Astrocyte (in vitro differentiated cells and primary cell): ENCODE data around the gene ZNF618. TPM values are rescaled to one million over a fixed set of nuclear protein-coding genes. Genes with fewer than 3 reads are reported as not detected.
A peak's percentile ranks its signal among the peaks of the same experiment; 100 is the strongest.

ENCODE experiments used
- DNase-seq: peaks from one replicate; pipeline ENCODE4 v3.0.0-alpha.2; 2010; ENCODE audit warnings: low read depth
- FAIRE-seq: peaks from 2 replicates; lab custom pipeline; 2011; peaks lifted over from hg19 to GRCh38; lab: Jason Lieb, UNC
- H2AFZ ChIP-seq: 2 replicates; pipeline ENCODE4 v1.6.0; 2012; ENCODE audit warnings: low read depth, low read length, inconsistent platforms
- H3K27ac ChIP-seq: 2 replicates; pipeline ENCODE4 v1.5.1; 2011; ENCODE audit warnings: low read depth, low read length, inconsistent platforms
- H3K27me3 ChIP-seq: 2 replicates; pipeline ENCODE4 v1.6.0; 2011; ENCODE audit warnings: low read length, inconsistent platforms; ENCODE audit not compliant: insufficient read depth
- H3K36me3 ChIP-seq: 2 replicates; pipeline ENCODE4 v1.5.1; 2011; ENCODE audit warnings: low read length, inconsistent platforms; ENCODE audit not compliant: insufficient read depth
- H3K4me1 ChIP-seq: 2 replicates; pipeline ENCODE4 v1.5.1; 2011; ENCODE audit warnings: low read length, inconsistent platforms; ENCODE audit not compliant: insufficient read depth
- H3K4me2 ChIP-seq: 2 replicates; pipeline ENCODE4 v1.6.0; 2012; ENCODE audit warnings: low read length, inconsistent platforms
- H3K4me3 ChIP-seq: 2 replicates; pipeline ENCODE4 v1.5.1; 2011; ENCODE audit warnings: low read depth, mild to moderate bottlenecking, low read length, inconsistent platforms; ENCODE audit not compliant: insufficient read depth
- H3K79me2 ChIP-seq: 2 replicates; pipeline ENCODE4 v1.6.0; 2012; ENCODE audit warnings: mild to moderate bottlenecking, low read length, inconsistent platforms; ENCODE audit not compliant: insufficient read depth
- H3K9ac ChIP-seq: 2 replicates; pipeline ENCODE4 v1.6.0; 2012; ENCODE audit warnings: mild to moderate bottlenecking, low read length, inconsistent platforms
- H3K9me3 ChIP-seq: 2 replicates; pipeline ENCODE4 v1.5.1; 2012; ENCODE audit warnings: low read depth, mild to moderate bottlenecking, low read length, inconsistent platforms; ENCODE audit not compliant: insufficient read depth
- H4K20me1 ChIP-seq: 2 replicates; pipeline ENCODE4 v1.6.0; 2012; ENCODE audit warnings: low read length, inconsistent platforms; ENCODE audit not compliant: insufficient read depth
- H3K27ac Mint-ChIP-seq: one replicate; pipeline ENCODE4 v1.8.0; 2021; ENCODE audit warnings: mild to moderate bottlenecking, mixed read lengths; ENCODE audit not compliant: unreplicated experiment
- H3K27me3 Mint-ChIP-seq: one replicate; pipeline ENCODE4 v1.8.0; 2021; ENCODE audit warnings: low read depth, mixed read lengths; ENCODE audit not compliant: unreplicated experiment
- H3K36me3 Mint-ChIP-seq: one replicate; pipeline ENCODE4 v1.8.0; 2021; ENCODE audit warnings: low read depth, mixed read lengths; ENCODE audit not compliant: unreplicated experiment
- H3K4me1 Mint-ChIP-seq: one replicate; pipeline ENCODE4 v1.8.0; 2021; ENCODE audit warnings: low read depth, mixed read lengths; ENCODE audit not compliant: unreplicated experiment
- H3K4me3 Mint-ChIP-seq: one replicate; pipeline ENCODE4 v1.8.0; 2021; ENCODE audit warnings: mild to moderate bottlenecking, moderate library complexity, mixed read lengths; ENCODE audit not compliant: unreplicated experiment
- H3K9me3 Mint-ChIP-seq: one replicate; pipeline ENCODE4 v1.8.0; 2021; ENCODE audit warnings: mild to moderate bottlenecking, mixed read lengths; ENCODE audit not compliant: unreplicated experiment
- EZH2 ChIP-seq: IDR thresholded peaks from 2 replicates; pipeline ENCODE4 v1.6.1; 2012; ENCODE audit warnings: mild to moderate bottlenecking, low read length, inconsistent platforms; ENCODE audit not compliant: insufficient read depth
- total RNA-seq: library from RNA; stranded (reverse); gene quantifications from 2 replicates; pipeline ENCODE4 v1.2.1, GENCODE V29; 2021
- TF ChIP-seq, protein P1 (sequence below): IDR thresholded peaks from 2 replicates; pipeline ENCODE4 v1.5.1; 2011; ENCODE audit warnings: low read depth, mild to moderate bottlenecking, inconsistent platforms, low read length, moderate library complexity; ENCODE audit not compliant: insufficient read depth

Gene ZNF618
- total RNA-seq, 1 donor from 2014 or later, result 30.1 TPM

DNA sequence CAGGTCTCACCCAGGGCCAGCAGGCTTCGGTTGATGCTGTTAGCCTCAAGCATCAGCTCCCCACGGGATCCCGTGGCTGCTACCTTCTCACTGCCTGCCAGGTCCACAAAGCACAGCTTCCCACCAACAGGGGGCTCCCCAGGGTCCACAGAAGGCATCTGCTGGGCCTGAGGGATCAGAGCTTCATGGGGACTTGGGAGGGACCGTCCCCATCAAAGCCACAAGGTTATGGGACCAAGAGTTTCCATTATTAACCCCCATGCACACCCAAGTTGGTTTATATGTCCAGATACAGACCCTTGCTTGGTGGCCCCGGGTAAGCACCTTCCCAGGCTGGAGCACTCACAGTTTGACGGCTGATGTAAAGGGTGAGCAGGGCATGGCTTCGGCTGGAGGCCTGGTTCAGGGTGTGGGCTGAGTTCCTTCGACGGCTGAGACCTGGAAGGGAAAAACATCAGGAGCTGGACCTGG, 220.0 kb downstream of the ZNF618 start:
- no peak overlapping the region for H3K4me3 Mint-ChIP-seq
- no peak for DNase-seq
- H3K27me3 ChIP-seq, result peaks cover 4% of the 10 kb centered on the region
- H3K27ac Mint-ChIP-seq, result no peak overlapping the region
- H3K4me1 Mint-ChIP-seq, result peaks cover 2% of the 10 kb centered on the region
- no peaks in the 10 kb centered on the region for H3K36me3 ChIP-seq
- no peak overlapping the region for H3K9ac ChIP-seq
- H3K4me1 ChIP-seq, result peaks cover 5% of the 10 kb centered on the region
- peaks cover 64% of the 10 kb centered on the region for H3K27me3 Mint-ChIP-seq
- no peaks in the 10 kb centered on the region for H3K36me3 Mint-ChIP-seq
- no peak overlapping the region for H3K27ac ChIP-seq
- H3K4me3 ChIP-seq, result no peak overlapping the region
- no peak overlapping the region for H2AFZ ChIP-seq
- TF ChIP-seq EZH2, result no peak
- TF ChIP-seq, protein P1, sequence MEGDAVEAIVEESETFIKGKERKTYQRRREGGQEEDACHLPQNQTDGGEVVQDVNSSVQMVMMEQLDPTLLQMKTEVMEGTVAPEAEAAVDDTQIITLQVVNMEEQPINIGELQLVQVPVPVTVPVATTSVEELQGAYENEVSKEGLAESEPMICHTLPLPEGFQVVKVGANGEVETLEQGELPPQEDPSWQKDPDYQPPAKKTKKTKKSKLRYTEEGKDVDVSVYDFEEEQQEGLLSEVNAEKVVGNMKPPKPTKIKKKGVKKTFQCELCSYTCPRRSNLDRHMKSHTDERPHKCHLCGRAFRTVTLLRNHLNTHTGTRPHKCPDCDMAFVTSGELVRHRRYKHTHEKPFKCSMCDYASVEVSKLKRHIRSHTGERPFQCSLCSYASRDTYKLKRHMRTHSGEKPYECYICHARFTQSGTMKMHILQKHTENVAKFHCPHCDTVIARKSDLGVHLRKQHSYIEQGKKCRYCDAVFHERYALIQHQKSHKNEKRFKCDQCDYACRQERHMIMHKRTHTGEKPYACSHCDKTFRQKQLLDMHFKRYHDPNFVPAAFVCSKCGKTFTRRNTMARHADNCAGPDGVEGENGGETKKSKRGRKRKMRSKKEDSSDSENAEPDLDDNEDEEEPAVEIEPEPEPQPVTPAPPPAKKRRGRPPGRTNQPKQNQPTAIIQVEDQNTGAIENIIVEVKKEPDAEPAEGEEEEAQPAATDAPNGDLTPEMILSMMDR, result no peak
- H3K4me2 ChIP-seq, result no peak overlapping the region
- no peaks in the 10 kb centered on the region for H3K79me2 ChIP-seq
- FAIRE-seq, result no peak
- H4K20me1 ChIP-seq, result no peaks in the 10 kb centered on the region
- peaks cover 5% of the 10 kb centered on the region for H3K9me3 Mint-ChIP-seq
- no peaks in the 10 kb centered on the region for H3K9me3 ChIP-seq

DNA sequence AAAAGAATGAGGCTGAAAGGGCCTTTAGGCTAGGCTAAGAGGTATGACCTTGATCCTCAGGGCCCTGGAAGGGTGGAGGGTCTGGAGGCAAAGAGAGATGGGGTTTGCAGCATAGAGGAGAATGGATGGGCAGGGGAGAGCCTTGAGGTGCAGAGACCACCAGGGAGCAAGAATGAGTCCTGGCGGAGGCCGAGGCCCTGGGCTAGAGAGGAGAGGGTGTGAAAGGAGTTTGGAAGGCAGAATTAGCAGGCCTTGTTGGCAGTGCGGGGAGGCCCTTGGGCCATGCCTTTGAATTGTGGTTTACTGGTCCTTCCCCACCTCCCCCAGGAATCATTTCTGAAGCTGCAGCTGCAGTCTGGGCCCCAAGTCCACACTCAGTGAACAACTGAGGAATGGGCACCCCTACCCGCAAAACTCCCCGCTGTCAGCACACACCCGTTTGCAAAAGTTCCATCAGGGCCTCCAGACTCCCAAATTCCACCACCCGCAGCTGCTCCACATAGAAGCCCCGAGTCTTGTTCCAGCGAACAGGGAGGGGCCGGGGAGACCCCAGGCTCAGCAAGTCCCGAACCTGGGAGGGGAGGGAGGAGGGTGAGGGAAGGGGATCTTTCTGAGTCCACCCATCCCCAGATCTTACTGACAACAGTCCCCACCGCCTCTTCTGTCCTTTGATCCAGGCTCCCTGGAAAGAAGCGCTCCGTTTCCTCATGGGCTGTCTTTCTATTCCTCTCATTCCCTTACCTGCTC, 220.9 kb downstream of the ZNF618 start:
- Histone ChIP-seq H3K9me3 (peaks cover 3% of the 10 kb centered on the region), H3K79me2 (no peaks in the 10 kb centered on the region), H3K9ac (no peak overlapping the region), H3K27ac (no peak overlapping the region), H4K20me1 (no peaks in the 10 kb centered on the region), H3K4me2 (no peak overlapping the region), H3K4me3 (no peak overlapping the region), H3K27me3 (peaks cover 4% of the 10 kb centered on the region), H3K36me3 (no peaks in the 10 kb centered on the region), H3K4me1 (peaks cover 5% of the 10 kb centered on the region), H2AFZ (no peak overlapping the region)
- TF ChIP-seq, protein P1, result no peak
- TF ChIP-seq EZH2, result no peak
- H3K4me3 Mint-ChIP-seq, result peak overlapping the region; percentile 60
- no peak overlapping the region for H3K27ac Mint-ChIP-seq
- H3K36me3 Mint-ChIP-seq, result no peaks in the 10 kb centered on the region
- DNase-seq (no peak), FAIRE-seq (no peak)
- peaks cover 2% of the 10 kb centered on the region for H3K4me1 Mint-ChIP-seq
- H3K27me3 Mint-ChIP-seq, result peaks cover 62% of the 10 kb centered on the region
- peaks cover 5% of the 10 kb centered on the region for H3K9me3 Mint-ChIP-seq

DNA sequence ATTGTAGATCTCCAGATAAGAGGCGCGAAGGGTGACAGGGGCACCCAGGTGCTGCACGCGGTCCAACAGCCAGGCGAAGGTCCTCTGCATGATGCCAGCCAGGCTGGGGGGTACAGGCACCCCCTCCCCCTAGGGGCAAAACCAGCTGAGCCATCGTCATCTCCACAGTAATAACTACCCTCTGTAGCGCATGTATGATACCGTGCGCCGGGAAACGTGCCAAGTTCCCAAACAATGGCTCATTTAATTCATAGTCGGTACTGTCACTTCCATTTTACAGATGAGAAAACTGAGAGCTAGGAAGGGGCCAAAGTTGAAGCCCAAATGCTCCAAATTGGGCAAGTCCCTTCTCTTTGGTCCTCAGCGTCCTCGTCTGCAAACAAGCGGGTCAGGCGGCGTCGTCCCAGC, 221.5 kb downstream of the ZNF618 start:
- no peak overlapping the region for H3K27ac ChIP-seq
- H3K79me2 ChIP-seq, result no peaks in the 10 kb centered on the region
- no peak overlapping the region for H3K4me3 ChIP-seq
- peaks cover 4% of the 10 kb centered on the region for H3K27me3 ChIP-seq
- H3K4me2 ChIP-seq, result peak overlapping the region; percentile 79
- no peak overlapping the region for H3K9ac ChIP-seq
- DNase-seq (peak; percentile 13), FAIRE-seq (no peak)
- peaks cover 5% of the 10 kb centered on the region for H3K4me1 ChIP-seq
- Mint-ChIP-seq H3K27me3 (peaks cover 63% of the 10 kb centered on the region), H3K4me1 (peaks cover 2% of the 10 kb centered on the region), H3K27ac (no peak overlapping the region), H3K36me3 (peaks cover 2% of the 10 kb centered on the region), H3K9me3 (peaks cover 8% of the 10 kb centered on the region), H3K4me3 (peak overlapping the region; percentile 66)
- H3K36me3 ChIP-seq, result no peaks in the 10 kb centered on the region
- no peaks in the 10 kb centered on the region for H4K20me1 ChIP-seq
- peaks cover 3% of the 10 kb centered on the region for H3K9me3 ChIP-seq
- TF ChIP-seq, protein P1, result no peak
- no peak for TF ChIP-seq EZH2
- H2AFZ ChIP-seq, result peak overlapping the region; percentile 21
